T-helper 22 cell (primary cell): ENCODE results near the gene TMEM158.

Experiments
- DNase-seq: peaks from one replicate; pipeline ENCODE4 v3.0.0-alpha.2; 2020; ENCODE audit warnings: low read depth

TMEM158 gene

GRCh38 chr3:45232521-45232920 is 6.4 kb upstream of the TMEM158 start:
- no peak for DNase-seq

DNA sequence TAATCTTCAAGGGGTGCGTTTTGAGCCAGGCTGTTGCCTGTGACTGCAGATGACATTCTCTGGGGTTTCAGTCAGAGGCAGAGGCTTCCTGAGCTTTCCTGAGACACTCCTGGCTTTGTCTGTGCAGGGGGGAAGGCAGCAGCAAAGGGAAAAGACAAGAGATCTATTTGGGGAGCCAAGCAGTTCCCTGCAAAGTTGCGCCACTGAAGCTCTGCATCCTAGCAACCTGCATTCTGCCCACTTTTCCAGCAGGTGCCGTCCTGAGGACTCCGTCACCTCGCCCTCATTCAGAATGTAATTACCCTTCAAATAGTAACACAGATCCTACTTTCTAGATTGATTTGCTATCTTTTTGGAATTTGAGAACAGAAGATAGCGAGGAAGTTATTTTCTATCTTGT is 1.9 kb upstream of the TMEM158 start:
- no peak for DNase-seq

DNA sequence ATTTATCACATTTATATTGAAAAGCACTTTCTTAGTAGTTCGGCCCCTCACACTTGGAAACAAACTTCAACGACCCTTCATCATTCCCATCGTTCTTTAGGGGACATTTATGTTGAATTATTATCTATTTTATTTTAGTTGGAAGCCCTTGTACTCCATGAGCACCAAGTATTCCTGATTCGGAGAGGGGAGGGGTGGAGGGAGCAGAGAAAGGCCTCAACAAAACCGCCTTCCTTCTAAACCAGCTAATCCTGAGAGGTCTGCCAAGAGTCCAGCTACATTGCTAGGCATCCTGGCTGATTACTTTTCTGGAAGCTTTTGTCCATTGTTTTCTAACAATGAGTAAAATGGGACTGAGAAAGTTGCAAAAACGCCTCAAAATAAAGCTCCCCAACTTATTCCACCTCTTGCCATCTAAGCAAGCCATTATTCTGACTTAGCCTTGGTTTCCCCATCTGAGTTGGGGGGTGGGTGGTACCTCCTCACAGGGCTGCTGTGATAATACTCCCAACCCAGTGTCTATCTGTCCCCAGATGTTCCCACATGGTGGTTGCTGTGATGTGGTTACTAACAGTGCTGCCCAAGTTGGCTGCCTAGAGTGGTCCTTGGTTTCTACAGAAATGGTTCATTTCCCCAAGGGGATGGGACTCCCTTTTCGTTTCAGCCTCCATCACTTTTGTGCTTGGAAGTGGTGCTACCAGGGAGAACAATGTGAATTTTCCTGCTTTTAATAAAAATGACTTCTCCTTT is 1.2 kb upstream of the TMEM158 start:
- DNase-seq: no peak

GRCh38 chr3:45225465-45226205 is 452 bp downstream of the TMEM158 start:
- peak; percentile 7 for DNase-seq

- no peak for DNase-seq
Measured at GRCh38 chr3:45224824-45225464, 1.1 kb downstream of the TMEM158 start.

- DNase-seq: no peak
Measured at GRCh38 chr3:45223889-45224727, 2.0 kb downstream of the TMEM158 start.

DNA sequence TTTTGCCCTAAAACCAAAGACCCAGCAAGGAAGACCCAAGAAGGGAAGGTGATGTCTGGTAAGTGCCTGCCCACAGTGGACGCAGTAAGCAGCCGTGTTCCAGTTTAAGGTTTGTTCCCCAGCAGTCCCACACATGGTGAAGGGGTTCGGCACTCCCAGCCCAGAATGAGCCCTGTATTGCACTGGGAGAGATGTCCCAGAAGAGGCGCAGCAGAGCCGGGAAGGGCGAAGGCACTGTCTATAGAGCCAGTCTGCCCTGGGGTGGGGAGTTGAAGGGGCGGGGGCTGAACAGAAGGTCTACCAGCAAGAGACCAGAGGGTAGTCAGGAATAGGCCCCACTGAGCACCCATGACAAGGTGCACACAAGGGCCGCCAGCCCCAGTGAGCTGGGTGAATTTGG is 6.4 kb downstream of the TMEM158 start:
- no peak for DNase-seq

DNA sequence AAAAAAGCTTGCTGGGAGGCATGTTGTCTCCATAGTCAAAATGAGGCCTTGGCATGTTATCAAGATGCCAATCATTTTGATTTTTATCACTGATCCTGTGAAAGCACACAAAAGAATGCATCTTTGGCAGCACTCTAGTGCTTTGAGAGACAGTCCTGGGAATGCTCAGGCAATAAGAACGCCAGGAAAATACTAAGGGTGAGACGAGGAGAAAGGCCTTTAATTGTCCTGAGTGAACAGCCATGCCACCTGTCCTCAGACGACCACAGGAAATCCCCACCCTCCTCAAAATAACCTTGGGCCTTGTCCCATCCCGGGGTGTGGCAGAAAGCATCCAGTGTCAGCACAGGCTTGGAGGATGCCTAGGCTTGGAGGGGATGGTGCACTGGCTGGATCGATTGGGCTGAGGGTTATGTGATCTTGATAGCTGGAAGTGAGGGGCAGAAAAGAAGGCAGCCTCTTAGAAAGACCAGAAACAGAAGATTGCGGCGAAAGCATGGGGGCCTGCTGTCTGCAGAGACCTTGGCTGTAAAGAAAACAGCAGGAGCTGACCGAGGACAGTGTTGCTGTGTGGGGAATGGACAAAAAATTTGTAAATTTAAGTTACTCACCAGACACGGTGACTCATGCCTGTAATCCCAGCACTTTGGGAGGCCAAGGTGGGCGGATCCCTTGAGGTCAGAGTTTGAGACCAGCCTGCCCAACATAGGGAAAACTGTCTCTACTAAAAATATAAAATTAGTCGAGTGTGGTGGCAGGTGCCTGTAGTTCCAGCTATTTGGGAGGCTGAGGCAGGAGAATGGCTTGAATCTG is 7.3 kb downstream of the TMEM158 start:
- no peak for DNase-seq

- DNase-seq: no peak
Measured at GRCh38 chr3:45216021-45216609, 10.0 kb downstream of the TMEM158 start.

- DNase-seq: no peak
Measured at GRCh38 chr3:45215466-45215865, 10.6 kb downstream of the TMEM158 start.

DNA sequence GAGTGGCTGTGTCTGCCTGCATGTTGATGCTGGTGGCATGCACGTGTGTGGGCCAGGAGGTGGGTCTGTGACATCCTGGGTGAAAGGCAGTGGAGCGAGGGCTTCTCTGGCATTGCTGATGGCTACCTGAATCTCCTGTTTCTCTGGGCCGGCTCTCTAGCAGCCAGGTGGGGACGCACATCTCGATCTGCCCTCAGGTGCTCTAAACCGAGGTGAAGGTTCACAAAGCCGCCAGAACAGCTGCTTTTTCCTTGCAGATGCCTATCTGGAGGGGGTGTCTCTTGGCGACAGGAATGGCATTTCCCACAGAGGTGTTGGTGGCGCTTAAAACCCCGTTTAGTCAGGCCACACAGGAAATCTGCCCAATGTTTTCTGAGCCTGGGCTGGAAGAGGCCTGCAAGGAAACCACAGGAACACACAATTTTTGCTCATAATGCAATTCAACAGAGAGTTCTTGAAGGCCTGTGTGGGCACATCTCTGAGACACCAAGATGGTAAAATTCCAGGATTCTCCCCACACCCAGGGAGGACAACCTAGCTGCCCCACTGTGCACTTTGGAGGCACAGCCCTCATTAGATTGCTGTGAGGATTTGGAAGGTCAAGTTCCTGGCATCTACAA is 11.9 kb downstream of the TMEM158 start:
- no peak for DNase-seq

GRCh38 chr3:45212095-45212468 is 14.0 kb downstream of the TMEM158 start:
- DNase-seq: no peak

GRCh38 chr3:45211466-45212094 is 14.5 kb downstream of the TMEM158 start:
- DNase-seq: no peak

GRCh38 chr3:45210308-45211041 is 15.6 kb downstream of the TMEM158 start:
- peak; percentile 54 for DNase-seq

GRCh38 chr3:45209526-45209925 is 16.6 kb downstream of the TMEM158 start:
- DNase-seq: no peak

DNA sequence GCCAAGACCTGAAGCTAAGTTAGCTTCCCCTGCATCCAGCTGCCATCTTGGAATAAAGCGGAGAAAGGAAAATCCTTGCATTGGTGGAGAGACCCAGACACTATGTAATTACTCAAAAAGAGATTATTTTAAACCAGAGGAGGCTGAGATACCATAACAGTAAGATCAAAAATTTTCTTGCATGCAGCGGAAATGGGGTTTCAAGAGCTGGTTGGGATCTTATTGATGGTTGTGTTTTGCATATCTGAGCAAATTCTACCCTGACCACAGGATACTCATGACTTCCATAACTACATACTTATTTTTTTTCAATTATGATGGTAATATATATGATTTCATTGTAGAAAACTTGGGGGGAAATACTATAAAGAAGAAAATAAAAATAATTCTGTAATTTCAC is 17.5 kb downstream of the TMEM158 start:
- no peak for DNase-seq

- DNase-seq: no peak
Measured at GRCh38 chr3:45207446-45207845, 18.6 kb downstream of the TMEM158 start.

DNA sequence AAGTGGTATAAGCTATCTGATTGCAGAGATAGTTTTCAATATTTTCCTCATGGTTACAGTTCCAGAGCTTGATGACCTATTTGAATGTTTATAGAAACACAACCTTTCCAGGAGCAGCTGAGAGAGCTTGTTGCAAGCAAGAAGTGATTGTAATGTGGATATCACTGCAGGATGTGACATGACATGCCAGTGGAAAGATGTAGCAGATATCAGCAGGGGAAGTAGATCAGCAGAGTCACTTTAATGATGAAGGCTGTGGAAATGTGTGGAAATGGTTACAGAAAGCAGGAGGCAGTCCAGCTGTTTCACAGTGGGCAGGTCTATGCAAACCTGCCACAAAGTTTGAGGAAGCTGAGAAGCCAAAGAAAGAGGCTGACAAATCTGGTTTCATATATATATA is 21.0 kb downstream of the TMEM158 start:
- DNase-seq: no peak

GRCh38 chr3:45204136-45204535 is 22.0 kb downstream of the TMEM158 start:
- DNase-seq: no peak
